ENCODE measurements around the gene OTOG. TPM values are rescaled to one million over a fixed set of nuclear protein-coding genes. Genes with fewer than 3 reads are reported as not detected.

Gene OTOG
- total RNA-seq, 1 donor from 2014 or later, result not detected

DNA sequence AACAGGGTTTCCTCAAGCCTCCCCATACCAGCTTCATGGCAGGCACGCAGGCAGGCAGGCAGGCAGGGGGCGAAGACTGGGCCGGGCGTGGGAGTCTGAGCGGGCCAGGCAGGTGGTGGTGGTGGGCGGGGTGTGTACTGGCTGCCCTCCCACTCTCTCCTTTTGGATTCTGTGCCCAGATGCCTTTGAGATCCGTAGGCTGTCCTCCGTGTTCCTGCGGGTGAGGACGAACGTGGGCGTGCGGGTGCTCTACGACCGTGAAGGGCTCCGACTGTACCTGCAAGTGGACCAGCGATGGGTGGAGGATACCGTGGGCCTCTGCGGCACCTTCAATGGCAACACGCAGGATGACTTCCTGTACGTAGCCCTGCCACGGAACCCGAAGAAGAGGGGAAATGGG is 23.0 kb downstream of the OTOG start:
- Histone ChIP-seq H3K4me3 (no peak overlapping the region), H3K9me3 (no peaks in the 10 kb centered on the region), H3K27ac (no peak overlapping the region), H3K27me3 (no peaks in the 10 kb centered on the region), H3K4me1 (no peaks in the 10 kb centered on the region), H3K36me3 (no peaks in the 10 kb centered on the region)
- TF ChIP-seq, protein P1, sequence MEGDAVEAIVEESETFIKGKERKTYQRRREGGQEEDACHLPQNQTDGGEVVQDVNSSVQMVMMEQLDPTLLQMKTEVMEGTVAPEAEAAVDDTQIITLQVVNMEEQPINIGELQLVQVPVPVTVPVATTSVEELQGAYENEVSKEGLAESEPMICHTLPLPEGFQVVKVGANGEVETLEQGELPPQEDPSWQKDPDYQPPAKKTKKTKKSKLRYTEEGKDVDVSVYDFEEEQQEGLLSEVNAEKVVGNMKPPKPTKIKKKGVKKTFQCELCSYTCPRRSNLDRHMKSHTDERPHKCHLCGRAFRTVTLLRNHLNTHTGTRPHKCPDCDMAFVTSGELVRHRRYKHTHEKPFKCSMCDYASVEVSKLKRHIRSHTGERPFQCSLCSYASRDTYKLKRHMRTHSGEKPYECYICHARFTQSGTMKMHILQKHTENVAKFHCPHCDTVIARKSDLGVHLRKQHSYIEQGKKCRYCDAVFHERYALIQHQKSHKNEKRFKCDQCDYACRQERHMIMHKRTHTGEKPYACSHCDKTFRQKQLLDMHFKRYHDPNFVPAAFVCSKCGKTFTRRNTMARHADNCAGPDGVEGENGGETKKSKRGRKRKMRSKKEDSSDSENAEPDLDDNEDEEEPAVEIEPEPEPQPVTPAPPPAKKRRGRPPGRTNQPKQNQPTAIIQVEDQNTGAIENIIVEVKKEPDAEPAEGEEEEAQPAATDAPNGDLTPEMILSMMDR (IDR thresholded peaks at IDR 0.05), result no peak
- DNase-seq (ENCODE audit: low spot score in 2 of 2), result no peak
- intact Hi-C loops (cut with DNase I), result no loop called here

DNA sequence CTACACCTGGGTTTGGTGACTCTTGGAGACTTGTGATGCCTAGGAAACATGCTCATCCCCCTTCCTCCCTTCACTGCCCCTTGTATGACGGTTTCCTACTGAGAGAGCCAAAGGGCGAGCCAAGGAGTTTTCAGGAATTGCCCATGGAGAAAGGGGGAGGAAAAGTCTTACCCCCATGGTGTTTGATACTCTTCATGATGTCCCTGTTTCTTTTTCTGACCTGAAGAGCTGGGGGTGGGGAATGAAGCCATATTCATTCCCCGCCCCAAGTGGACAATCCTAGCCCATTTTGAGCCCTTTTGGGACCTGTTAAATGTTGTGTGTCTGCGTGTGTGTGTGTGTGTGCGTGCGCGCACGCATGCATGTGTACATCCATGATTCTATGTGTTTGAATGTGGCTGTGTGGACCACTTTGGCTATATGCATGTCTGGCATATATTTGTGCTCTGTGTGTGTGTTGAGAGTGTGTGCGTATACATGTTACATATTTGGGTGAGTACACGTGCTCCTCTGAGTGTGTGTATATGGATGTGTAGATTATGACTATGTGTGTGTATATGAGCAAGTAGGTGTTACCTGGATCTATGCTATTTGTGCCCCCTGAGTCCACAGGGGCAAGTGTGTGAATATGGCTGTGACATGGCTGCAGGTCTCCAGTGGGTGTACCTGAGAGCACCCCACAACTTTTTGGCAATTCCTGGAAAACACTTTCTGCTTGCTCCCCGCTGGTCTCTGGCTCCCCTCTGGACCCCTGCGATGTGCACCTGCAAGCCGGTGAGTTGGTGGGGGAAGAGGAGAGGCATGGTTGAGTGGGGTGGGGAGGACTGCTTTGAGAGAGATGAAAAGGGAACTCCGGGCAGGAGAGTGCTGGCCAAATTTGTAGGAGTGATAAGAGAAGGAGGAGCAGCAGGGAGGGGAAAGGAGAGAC is 24.6 kb downstream of the OTOG start:
- intact Hi-C loops (cut with DNase I), result no loop called here
- Histone ChIP-seq H3K4me1 (no peaks in the 10 kb centered on the region), H3K27ac (no peak overlapping the region), H3K27me3 (no peaks in the 10 kb centered on the region), H3K36me3 (no peaks in the 10 kb centered on the region), H3K9me3 (no peaks in the 10 kb centered on the region), H3K4me3 (no peak overlapping the region)
- TF ChIP-seq, protein P1 (IDR thresholded peaks at IDR 0.05), result no peak
- peak in 1 of 2 donors; percentile 40 for DNase-seq (ENCODE audit: low spot score in 2 of 2)

DNA sequence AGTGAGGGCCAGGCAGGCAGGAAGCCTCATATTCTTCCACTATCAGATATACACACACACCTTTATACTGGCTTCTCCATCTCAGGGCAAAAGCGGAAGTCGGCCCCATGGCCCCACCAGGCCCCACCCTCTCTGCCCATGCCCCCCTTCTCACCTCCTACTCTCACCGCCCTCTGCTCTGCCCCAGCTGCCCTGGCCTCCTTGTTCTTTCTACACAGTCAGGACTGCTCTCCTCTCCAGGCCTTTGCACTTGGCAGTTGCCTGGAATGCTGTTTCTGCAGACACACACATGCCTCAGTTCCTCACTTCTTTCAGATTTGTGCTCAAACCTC is 25.3 kb downstream of the OTOG start:
- TF ChIP-seq, protein P1 (IDR thresholded peaks at IDR 0.05), result no peak
- H3K27ac ChIP-seq, result no peak overlapping the region
- no peak overlapping the region for H3K4me3 ChIP-seq
- no peaks in the 10 kb centered on the region for H3K9me3 ChIP-seq
- no peaks in the 10 kb centered on the region for H3K36me3 ChIP-seq
- peak in 1 of 2 donors; percentile 51 for DNase-seq (ENCODE audit: low spot score in 2 of 2)
- intact Hi-C loops (cut with DNase I), result no loop called here
- no peaks in the 10 kb centered on the region for H3K4me1 ChIP-seq
- no peaks in the 10 kb centered on the region for H3K27me3 ChIP-seq

DNA sequence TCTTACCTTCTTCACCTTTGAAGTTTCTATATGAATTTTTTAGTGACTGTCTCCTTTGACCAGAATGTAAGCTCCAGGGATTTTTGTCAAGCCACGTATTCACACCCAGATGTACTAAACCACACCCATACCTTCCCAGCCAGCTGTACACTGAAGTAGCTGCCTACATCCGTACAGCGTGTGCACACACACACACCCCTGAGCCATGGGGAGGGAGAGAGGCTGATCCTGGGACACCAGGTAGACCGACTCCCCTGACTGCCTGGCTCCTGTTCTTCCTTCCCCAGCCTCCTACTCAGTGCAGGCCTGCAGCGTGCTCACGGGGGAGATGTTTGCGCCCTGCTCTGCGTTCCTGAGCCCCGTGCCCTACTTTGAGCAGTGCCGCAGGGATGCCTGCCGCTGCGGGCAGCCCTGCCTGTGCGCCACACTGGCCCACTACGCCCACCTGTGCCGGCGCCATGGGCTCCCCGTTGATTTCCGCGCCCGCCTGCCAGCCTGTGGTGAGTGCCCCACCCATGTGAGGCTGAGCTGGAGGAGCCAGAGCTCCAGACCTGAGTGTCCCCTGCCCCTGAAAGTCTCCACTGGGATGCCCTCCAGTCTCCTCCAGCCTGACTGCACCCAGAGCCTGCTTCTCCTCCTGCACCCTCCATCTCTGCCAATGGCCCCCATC is 25.9 kb downstream of the OTOG start:
- Histone ChIP-seq H3K36me3 (no peaks in the 10 kb centered on the region), H3K4me3 (no peak overlapping the region), H3K4me1 (no peaks in the 10 kb centered on the region), H3K9me3 (no peaks in the 10 kb centered on the region), H3K27ac (no peak overlapping the region), H3K27me3 (no peaks in the 10 kb centered on the region)
- TF ChIP-seq, protein P1 (IDR thresholded peaks at IDR 0.05), result no peak
- intact Hi-C loops (cut with DNase I), result no loop called here
- peak in 1 of 2 donors; percentile 27 for DNase-seq (ENCODE audit: low spot score in 2 of 2)

DNA sequence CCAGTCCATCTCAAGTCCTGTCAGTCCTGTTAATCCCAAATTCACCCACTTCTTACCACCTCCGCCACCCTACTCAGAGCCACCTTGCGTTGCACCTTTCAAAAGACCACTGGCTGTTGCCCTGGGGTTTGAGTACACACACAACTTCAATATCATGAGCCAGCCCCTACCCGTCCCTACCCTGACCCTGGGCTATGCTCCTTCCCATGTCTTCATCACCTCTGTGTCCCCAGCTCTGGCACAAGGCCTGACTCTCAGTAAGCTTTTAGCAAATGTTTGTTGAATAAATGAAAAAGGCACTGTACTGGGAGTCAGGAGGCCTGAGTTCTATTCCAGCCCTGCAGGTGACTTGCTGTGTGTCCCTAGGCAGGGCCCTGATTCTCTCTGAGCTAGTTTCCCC is 26.5 kb downstream of the OTOG start:
- TF ChIP-seq, protein P1 (IDR thresholded peaks at IDR 0.05), result no peak
- no peak for DNase-seq (ENCODE audit: low spot score in 2 of 2)
- Histone ChIP-seq H3K36me3 (no peaks in the 10 kb centered on the region), H3K4me3 (no peak overlapping the region), H3K27me3 (no peaks in the 10 kb centered on the region), H3K27ac (no peak overlapping the region), H3K9me3 (no peaks in the 10 kb centered on the region), H3K4me1 (no peaks in the 10 kb centered on the region)
- intact Hi-C loops (cut with DNase I), result no loop called here

Data from ascending aorta (tissue), 2 donors.